ENCODE measurements around the gene EPHB2. TPM values are rescaled to one million over a fixed set of nuclear protein-coding genes. Genes with fewer than 3 reads are reported as not detected.

The EPHB2 gene
- total RNA-seq, 1 experiment from 2014 or later, result 0.79 TPM

DNA sequence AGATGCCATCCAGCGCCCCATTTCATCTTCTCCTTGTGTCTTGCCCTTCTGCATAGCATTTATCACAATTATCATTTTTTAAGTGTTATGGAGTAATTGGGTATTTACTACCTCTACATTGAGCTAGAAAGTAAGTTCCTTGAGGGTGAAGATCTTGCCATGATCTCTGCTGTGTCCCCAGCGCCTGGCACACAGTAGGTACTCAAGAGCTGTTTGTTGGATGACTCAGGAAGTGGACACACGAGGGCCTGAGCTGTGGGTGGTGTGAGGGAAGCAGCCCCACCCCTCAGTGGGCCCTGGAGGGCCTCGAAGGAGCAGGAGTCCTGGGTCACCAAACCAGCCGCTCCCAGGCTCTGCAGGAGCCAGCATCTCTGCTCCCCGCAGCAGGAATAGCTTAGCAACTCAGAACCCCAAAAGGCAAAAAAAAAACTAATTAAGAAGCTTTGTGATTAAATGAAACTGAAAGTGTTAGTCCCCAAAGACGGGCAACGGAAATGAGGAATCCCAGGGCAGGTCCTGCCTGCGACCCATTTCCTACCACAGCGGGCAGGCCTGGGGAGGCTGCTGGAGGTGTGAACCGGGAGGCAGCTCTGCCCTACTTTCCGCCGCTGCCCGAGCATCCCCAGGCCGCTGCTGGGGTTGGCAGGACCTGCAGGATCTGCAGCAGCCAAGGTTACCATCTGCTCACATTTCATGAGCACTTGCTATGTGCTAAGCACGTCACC, 174.3 kb downstream of the EPHB2 start:
- no peak for DNase-seq (ENCODE audit: unreplicated experiment)
- no TSS peak for BruUV-seq (replicated peaks)
- H3K4me1 Mint-ChIP-seq (ENCODE audit: insufficient read depth, unreplicated experiment), result no peaks in the 10 kb centered on the region
- intact Hi-C loops (cut with micrococcal nuclease), result no loop called here
- no peaks in the 10 kb centered on the region for H3K9me3 Mint-ChIP-seq (ENCODE audit: unreplicated experiment)
- ChIA-PET CTCF (interaction anchor here (0.6 to 2.5 kb wide), 5 partner anchors 78 to 210 kb away, joined by 3 to 15 read pairs (median 4); no protein-coding TSS in a partner anchor), POLR2A (no interaction called here)
- TF ChIP-seq, protein P1, sequence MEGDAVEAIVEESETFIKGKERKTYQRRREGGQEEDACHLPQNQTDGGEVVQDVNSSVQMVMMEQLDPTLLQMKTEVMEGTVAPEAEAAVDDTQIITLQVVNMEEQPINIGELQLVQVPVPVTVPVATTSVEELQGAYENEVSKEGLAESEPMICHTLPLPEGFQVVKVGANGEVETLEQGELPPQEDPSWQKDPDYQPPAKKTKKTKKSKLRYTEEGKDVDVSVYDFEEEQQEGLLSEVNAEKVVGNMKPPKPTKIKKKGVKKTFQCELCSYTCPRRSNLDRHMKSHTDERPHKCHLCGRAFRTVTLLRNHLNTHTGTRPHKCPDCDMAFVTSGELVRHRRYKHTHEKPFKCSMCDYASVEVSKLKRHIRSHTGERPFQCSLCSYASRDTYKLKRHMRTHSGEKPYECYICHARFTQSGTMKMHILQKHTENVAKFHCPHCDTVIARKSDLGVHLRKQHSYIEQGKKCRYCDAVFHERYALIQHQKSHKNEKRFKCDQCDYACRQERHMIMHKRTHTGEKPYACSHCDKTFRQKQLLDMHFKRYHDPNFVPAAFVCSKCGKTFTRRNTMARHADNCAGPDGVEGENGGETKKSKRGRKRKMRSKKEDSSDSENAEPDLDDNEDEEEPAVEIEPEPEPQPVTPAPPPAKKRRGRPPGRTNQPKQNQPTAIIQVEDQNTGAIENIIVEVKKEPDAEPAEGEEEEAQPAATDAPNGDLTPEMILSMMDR (IDR thresholded peaks at IDR 0.05; ENCODE audit: unreplicated experiment), result no peak
- H3K4me3 Mint-ChIP-seq (ENCODE audit: unreplicated experiment), result no peak overlapping the region
- H3K27me3 Mint-ChIP-seq (ENCODE audit: insufficient read depth, unreplicated experiment), result no peaks in the 10 kb centered on the region
- H3K36me3 Mint-ChIP-seq (ENCODE audit: insufficient read depth, unreplicated experiment), result no peaks in the 10 kb centered on the region
- no peak overlapping the region for H3K27ac Mint-ChIP-seq (ENCODE audit: low read depth, unreplicated experiment)

DNA sequence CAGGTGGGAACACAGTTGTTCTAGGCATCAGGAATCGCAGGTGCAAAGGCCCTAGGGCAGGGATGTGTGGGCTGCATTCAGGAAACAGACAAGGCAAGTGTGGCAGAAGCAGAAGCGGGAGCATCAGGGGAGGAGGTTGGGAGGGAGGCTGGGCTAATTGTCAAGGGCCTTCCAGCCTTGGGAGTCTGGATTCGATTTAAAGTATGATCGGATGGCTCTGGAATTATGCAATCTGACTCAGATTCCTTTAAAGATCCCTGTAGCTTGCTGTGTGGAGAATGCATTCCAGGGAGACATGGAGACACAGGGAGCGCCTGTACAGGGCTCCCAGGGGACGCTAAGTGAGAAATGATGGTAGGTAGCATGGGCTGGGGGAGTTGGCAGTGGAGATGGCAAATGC, 175.6 kb downstream of the EPHB2 start:
- no TSS peak for BruUV-seq (replicated peaks)
- Mint-ChIP-seq H3K27me3 (ENCODE audit: insufficient read depth, unreplicated experiment) (no peaks in the 10 kb centered on the region), H3K36me3 (ENCODE audit: insufficient read depth, unreplicated experiment) (no peaks in the 10 kb centered on the region), H3K4me1 (ENCODE audit: insufficient read depth, unreplicated experiment) (no peaks in the 10 kb centered on the region), H3K27ac (ENCODE audit: low read depth, unreplicated experiment) (no peak overlapping the region), H3K9me3 (ENCODE audit: unreplicated experiment) (no peaks in the 10 kb centered on the region), H3K4me3 (ENCODE audit: unreplicated experiment) (no peak overlapping the region)
- TF ChIP-seq, protein P1 (IDR thresholded peaks at IDR 0.05; ENCODE audit: unreplicated experiment), result no peak
- ChIA-PET POLR2A (no interaction called here), CTCF (interaction anchor here (2.5 kb wide), 1 partner anchor 182 kb away, joined by 15 read pairs; no protein-coding TSS in a partner anchor)
- DNase-seq (ENCODE audit: unreplicated experiment), result no peak
- intact Hi-C loops (cut with micrococcal nuclease), result no loop called here

DNA sequence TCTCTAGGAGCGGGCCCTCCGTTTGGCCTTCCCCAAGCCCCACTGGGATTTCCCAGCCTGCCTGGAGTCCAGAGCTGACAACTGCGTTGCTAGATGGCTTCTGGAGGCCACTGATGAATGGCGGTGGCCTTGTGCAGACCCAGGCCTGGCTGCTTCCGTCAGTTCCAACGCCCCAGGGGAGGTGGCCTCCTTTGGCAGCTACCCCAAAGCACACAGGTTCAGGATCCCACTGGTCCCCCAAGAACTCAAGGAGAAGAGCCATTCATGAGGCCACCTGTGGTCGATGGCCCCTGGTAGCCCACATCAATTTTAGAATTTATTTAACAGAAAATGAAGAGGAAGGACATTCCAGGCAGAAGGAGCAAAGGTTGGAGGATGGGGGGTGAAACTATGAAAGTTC, 176.9 kb downstream of the EPHB2 start:
- no peaks in the 10 kb centered on the region for H3K4me1 Mint-ChIP-seq (ENCODE audit: insufficient read depth, unreplicated experiment)
- ChIA-PET CTCF (interaction anchor here (0.7 to 5.2 kb wide), 9 partner anchors 13 to 217 kb away, joined by 3 to 113 read pairs (median 6); no protein-coding TSS in a partner anchor), POLR2A (interaction anchor here (1.1 kb wide), 1 partner anchor 16 kb away, joined by 3 read pairs; no protein-coding TSS in a partner anchor)
- H3K36me3 Mint-ChIP-seq (ENCODE audit: insufficient read depth, unreplicated experiment), result no peaks in the 10 kb centered on the region
- H3K27ac Mint-ChIP-seq (ENCODE audit: low read depth, unreplicated experiment), result no peak overlapping the region
- H3K9me3 Mint-ChIP-seq (ENCODE audit: unreplicated experiment), result no peaks in the 10 kb centered on the region
- no peak for DNase-seq (ENCODE audit: unreplicated experiment)
- TF ChIP-seq, protein P1 (IDR thresholded peaks at IDR 0.05; ENCODE audit: unreplicated experiment), result no peak
- BruUV-seq (replicated peaks), result no TSS peak
- no peaks in the 10 kb centered on the region for H3K27me3 Mint-ChIP-seq (ENCODE audit: insufficient read depth, unreplicated experiment)
- no peak overlapping the region for H3K4me3 Mint-ChIP-seq (ENCODE audit: unreplicated experiment)
- intact Hi-C loops (cut with micrococcal nuclease), result no loop called here

DNA sequence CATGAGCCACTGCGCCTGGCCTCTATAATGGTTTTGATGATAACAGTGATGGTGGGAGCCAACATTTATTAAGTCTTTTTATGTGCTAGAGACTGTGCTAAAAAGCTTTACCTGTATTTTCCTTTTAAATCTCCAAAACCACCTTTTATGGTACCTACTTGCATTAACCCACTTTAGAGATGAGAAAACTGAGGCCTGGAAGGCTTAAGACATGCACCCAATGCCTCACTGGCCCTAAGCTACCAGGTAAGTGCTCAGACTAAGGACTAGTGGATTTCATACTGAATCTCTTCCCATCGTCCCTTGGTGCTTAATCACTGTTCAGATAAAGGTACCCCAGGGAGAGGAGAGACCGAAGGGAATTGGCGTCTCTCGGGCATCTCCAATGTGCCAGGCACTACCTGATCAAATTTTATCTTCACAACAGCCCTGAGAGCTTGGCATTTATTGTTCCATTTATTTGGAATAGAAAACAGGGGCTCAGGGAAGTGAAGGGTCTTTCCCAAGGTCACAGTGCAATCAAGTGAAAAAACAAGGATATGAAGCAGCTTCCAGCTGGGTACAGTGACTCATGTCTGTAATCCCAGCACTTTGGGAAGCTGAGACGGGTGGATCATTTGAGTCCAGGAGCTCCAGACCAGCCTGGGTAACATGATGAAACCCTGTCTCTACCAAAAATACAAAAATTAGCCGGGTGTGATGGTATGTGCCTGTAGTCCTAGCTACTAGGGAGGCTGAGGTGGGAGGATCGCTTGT, 177.9 kb downstream of the EPHB2 start:
- Mint-ChIP-seq H3K4me1 (ENCODE audit: insufficient read depth, unreplicated experiment) (no peaks in the 10 kb centered on the region), H3K9me3 (ENCODE audit: unreplicated experiment) (no peaks in the 10 kb centered on the region), H3K36me3 (ENCODE audit: insufficient read depth, unreplicated experiment) (no peaks in the 10 kb centered on the region), H3K27me3 (ENCODE audit: insufficient read depth, unreplicated experiment) (no peaks in the 10 kb centered on the region), H3K4me3 (ENCODE audit: unreplicated experiment) (no peak overlapping the region), H3K27ac (ENCODE audit: low read depth, unreplicated experiment) (no peak overlapping the region)
- peak; percentile 43 for DNase-seq (ENCODE audit: unreplicated experiment)
- ChIA-PET POLR2A (interaction anchor here (0.6 to 1.4 kb wide), 4 partner anchors 120 to 185 kb away, joined by 3 to 7 read pairs (median 4); no protein-coding TSS in a partner anchor), CTCF (interaction anchor here (0.6 to 5.2 kb wide), 42 partner anchors 9 to 302 kb away, joined by 3 to 113 read pairs (median 4); no protein-coding TSS in a partner anchor)
- TF ChIP-seq, protein P1 (IDR thresholded peaks at IDR 0.05; ENCODE audit: unreplicated experiment), result no peak
- intact Hi-C loops (cut with micrococcal nuclease), result loop anchor here (1.0 kb wide), 2 partner anchors 184 to 214 kb away; no protein-coding TSS in a partner anchor
- no TSS peak for BruUV-seq (replicated peaks)

All from MCF 10A (cell line).